GM18517 (cell line): ENCODE measurements around the gene CYSRT1.

Source experiments
- ATAC-seq: cut with Tn5 transposase; IDR thresholded peaks from one replicate; pipeline ENCODE4 v1.9.1; 2021; ENCODE audit warnings: mild to moderate bottlenecking, moderate library complexity; ENCODE audit not compliant: unreplicated experiment

The CYSRT1 gene

DNA sequence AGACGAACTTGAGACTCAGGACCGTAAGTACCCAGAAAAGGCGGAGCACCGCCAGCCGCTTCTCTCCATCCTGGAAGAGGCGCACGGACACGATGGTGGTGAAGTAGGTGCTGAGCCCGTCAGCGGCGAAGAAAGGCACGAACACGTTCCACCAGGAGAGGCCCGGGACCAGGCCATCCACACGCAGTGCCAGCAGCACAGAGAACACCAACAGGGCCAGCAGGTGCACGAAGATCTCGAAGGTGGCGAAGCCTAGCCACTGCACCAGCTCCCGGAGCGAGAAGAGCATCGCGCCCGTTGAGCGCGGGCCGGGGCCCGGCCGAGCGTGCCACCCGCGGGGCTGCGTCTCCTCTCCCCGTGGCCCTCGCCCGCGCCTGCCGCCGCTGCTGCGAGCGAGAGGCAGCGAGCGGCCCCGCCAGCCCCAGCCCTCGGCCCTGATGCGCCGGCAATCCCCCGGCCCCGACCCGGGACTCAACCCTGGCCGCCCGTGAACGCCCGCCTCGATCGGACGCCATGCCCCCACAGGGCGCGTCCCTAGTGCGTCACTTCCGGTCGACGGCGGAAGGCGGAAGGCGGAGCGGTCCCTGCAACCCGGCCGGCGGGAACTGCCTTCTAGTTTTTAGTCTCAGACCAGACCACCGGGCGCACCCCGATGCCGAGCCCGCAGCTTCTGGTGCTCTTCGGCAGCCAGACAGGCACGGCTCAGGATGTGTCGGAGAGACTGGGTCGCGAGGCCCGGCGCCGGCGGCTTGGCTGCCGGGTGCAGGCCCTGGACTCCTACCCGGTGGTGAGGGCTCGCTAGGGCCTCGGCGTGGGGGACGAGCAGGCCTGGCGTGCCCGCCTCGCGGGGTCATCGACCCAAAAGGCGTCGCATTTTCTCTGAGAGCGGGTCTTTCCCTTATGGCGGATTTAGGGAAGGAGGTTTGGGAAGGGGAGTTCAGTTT lies 19.6 kb upstream of the CYSRT1 start, which contains the start of the genes NDOR1 and TMEM203:
NDOR1 (plus strand) TSS at position 575 of the 944 bp plus-strand sequence; CDS start at position 653, 78 bp downstream.
TMEM203 (minus strand) TSS at position 523 of the 944 bp plus-strand sequence; CDS start at position 289, 234 bp downstream.
- ATAC-seq: no peak

DNA sequence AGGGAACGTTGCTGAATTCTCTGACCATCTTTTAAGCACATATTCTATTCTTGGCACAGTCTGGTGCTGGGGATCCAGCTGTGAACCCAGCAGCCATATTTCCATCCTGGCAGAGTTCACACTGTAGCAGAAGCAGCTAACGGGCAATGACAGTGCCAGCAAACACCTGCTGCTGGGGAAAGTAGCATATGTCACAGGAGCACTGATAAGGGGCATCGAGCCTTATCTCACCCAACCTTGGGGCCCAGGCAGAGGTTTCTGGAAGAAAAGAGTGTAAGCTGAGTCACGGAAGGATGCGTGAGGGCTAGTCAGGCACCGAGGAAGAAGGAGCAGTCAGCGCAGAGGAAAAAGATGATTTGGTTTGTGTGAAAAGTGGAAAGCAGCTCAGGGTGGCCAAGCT lies 18.4 kb upstream of the CYSRT1 start:
- no peak for ATAC-seq

DNA sequence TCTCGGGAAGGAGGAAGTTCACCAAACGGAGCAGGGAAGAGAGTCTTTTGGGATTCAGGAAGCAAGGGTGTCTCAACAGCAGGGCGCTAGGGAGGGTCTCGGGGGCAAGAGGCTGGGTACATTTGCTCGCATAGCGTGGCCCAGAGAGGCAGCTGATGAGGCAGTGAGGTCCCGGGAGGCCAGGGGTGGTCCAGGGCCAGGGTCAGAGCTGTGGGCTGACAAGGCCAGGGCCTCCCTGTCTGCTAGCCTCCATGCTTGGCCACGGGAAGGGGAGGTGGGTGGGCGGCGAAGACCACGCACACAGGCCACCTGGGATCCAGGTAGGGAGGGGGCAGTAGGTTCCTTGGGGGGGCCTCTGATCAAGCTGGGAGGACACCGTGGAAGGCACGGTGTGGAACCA lies 13.4 kb upstream of the CYSRT1 start:
- no peak for ATAC-seq

DNA sequence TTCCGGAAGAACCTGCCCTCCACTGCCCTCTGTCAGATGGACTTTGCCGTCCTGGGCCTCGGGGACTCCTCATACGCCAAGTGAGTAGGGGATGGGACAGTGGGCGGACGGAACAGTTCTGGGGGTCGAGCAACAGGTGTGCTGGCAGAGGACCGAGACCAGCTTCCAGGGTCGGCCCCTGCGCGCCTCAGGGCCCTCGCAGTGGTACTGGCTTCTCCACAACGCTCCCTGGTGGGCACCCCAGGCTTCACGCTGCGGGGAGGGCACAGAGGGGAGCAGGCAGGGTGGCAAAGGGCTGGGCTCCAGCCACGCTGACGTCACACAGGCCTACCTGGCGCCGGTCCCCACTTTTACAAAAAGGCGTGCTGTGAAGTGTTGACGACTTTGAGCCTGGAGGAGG lies 12.5 kb upstream of the CYSRT1 start:
- no peak for ATAC-seq

DNA sequence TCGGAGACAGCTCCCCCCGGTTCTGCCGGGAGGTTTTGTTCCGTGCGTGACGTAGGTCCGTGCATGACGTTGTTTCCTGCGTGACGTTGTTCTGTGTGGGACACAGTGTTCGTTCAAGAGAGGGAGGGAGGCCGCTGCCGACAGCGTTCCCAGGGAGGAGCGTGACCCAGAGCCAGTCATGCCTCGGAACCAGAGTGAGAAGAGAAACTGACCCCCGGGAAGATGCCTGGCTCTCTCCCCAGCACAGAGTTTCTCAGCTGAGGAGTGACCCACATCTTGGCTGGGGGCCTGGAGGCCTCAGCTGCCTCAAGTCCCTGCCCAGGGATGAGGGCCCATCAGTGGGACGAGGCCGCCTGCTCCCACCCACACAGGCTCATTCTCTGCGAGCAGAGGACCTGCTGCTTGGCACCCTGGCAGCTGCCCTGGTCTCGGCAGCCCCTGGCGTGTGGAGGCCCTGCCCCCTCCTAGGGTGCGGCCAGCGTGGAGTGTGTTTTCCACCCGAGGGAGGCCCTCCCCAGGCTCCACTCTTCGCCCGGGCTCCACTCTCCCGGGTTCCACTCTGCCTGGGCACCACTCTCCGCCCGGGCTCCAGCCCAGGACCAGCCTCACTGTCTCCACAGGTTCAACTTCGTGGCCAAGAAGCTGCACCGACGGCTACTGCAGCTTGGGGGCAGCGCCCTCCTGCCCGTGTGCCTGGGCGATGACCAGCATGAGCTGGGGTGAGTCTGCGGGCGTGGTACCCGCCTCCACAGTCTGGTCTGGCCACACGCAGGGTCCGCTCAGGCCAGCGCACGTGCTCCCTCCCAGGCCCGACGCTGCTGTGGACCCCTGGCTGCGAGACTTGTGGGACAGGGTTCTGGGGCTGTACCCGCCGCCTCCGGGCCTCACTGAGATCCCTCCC lies 11.6 kb upstream of the CYSRT1 start:
- ATAC-seq: no peak

DNA sequence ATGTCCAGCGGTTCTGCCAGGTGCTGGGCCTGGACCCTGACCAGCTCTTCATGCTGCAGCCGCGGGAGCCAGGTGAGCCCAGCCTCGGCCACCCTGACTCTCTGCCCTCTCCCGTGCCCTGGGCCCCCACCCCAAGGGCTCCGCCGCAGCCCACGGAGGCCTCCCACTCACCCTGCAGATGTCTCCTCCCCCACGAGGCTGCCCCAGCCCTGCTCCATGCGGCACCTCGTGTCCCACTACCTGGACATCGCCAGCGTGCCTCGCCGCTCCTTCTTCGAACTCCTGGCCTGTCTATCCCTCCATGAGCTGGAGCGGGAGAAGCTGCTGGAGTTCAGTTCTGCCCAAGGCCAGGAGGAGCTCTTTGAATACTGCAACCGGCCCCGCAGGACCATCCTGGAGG lies 10.4 kb upstream of the CYSRT1 start:
- ATAC-seq: no peak

DNA sequence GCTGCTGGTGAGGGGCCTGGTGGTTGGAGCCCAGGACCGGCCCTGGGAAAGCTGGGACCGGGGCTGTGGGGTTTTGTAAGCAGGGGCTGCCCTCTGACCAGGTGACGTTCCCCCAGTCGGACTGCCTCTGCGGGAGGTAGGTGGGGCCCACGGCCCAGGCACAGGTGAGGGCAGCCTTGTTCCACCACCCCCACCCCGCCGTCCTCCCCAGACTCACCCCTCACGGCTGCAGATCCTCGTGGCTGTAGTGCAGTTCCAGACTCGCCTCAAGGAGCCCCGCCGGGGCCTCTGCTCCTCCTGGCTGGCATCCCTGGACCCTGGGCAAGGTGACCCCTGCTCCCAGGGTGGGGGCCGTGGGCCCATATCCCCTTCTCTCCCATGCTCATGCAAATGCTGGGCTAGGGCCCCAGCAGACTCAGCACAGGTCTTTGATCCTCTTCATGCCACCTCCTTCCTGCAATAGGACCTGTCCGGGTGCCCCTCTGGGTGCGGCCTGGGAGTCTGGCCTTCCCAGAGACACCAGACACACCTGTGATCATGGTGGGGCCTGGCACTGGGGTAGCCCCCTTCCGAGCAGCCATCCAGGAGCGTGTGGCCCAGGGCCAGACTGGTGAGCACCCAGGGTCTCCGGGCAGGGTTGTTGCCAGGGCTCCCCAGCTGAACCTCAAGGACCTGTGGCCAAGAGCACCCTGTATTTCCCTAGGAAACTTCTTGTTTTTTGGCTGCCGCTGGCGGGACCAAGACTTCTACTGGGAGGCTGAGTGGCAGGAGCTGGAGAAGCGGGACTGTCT lies 9.6 kb upstream of the CYSRT1 start:
- ATAC-seq: no peak

DNA sequence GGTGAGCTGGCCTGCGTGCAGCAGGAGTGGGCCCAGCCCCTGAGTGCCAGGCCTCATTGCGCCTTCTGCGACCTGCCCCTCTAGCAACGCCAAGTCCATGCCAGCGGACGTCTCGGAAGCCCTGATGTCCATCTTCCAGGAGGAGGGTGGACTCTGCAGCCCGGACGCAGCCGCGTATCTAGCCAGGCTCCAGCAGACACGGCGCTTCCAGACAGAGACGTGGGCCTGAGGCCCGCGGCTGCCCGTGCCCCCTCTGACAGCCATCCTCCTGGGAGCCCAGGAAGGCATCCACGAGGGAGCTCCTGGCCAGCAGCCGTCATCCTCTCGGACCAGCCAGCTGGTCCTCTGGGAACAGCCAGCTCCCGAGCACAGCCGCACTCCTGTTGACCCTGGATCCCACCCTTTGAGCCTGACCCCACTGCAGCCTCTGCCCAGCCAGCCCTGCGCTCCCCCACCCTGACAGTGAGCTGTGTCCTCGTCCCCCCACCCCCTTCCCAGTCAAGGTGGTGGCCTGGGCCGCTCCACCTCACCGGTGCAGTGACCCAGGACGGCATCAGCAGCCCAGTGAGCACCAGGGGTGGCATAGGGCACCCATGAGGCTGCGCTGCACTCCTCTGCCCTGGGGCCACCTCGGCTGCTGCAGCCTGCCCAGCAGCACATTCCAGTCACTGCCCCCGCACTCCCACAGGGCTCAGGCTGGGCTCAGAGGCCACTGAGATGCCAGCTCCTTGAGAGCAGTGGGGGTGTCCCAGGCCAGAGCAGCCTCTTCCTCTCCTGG lies 8.6 kb upstream of the CYSRT1 start:
- no peak for ATAC-seq

DNA sequence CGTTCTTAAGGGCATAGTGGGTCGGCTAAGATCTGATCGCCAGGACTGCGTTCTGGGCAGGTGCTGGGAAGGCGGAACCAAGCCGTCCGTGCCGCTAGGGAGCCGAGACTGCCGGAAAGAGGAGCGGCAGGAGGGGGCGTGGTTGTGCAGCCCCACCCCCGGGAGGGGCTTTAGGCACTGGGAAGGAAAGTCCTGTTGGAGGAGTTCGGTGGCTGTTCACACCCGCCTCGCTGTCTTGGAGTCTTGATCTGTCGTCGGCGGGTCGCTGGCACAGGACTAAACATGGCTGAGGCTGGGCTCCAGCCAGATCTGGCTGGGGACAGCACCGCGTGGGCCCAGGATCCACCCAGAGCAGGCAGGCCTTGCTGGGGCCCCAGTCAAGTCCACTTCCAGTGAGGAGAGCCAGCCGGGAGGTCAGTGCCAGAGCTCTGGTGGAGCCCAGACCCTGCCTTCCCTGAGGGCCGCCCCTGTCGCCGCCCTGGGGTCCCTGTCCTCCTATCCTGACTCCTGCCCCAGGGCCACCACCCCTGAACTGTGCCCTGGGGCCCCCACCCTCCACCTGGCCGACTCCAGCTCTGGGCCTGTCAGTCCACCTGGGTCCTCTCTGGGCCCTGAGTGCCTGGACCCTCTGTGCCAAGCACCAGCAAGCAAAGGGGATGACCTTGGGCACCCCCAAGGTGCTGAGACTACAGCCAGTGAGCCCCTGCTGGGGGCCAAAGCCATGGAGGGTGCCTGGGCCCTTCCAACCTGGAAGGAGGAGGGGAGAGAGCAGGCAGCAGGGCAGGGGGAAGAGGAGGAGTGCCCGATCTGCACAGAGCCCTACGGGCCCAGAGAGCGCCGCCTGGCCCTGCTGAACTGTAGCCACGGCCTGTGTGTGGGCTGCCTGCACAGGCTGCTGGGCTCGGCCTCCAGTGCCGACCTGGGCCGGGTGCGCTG lies 7.4 kb upstream of the CYSRT1 start:
- no peak for ATAC-seq

DNA sequence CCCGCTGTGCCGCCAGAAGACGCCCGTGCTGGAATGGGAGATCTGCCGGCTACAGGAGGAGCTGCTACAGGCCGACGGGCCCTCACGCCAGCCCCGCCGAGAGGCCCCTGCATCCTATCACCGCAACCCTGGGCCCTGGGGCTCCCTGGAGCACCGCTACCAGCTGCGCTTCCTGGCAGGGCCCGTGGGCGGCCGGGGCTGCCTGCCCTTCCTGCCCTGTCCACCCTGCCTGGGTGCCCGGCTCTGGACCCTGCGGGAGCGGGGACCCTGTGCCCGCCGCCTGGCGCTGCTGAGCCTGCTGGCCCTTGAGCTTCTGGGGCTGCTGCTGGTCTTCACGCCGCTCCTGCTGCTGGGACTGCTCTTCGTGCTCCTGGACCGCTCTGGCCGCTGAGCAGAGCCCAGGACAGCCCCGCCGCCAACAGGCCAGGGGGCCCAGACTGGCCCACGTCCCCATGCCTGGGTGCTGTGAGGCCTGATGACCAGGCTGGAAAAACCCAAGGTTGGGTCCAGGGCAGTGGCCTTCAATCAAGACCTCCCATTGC lies 6.7 kb upstream of the CYSRT1 start:
- no peak for ATAC-seq

DNA sequence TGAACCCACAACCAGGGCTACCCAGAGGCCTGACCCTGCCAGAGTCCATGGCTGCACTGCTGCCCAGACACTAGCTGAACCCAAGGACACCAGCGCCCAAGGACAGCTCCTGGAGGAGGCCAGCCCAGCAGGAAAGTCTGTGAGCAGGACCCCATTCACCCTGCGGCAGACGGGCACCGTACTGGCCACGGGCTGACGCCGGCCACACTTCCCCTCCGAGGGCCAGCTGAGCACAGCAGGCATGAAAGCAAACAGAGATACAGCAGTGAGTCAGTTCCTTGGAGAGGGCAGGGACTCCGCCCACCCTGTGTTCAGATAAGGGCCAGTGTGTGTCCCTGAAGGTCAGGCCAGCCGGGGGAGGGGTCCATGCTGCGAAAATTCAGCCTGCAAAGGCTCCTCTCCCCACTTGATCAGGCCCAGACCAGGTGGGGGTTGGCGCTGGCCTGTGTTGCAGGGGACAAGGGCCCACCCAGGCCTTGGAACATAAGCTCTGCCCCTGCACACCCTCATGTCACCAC lies 6.2 kb upstream of the CYSRT1 start:
- ATAC-seq: no peak

DNA sequence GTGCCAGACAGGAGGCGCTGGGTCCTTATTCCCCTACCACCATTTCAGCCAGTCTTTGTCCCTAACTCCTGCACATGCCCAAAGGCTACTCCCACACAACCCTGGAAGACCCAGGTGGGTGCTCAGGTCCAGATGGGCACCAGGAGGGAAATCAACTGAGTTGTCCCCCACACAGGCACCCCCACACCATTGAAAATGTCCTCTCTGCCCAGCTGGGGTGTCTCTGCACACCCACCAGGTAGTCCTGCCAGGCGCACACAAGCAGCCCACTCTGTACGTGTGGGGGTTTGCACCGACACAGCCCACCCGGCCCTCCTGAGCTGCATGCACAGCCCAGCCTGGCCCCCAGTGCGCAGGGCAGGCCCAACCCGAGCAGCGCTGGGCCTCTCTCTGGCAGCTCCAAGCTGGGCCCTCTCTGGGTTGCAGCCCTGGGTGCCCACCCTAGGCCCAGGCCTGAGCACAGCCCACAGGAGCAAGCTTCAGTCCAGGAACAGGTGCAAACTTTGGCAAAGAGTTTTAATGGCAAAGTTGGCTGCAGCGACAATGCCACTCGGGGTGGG lies 5.1 kb upstream of the CYSRT1 start:
- no peak for ATAC-seq

DNA sequence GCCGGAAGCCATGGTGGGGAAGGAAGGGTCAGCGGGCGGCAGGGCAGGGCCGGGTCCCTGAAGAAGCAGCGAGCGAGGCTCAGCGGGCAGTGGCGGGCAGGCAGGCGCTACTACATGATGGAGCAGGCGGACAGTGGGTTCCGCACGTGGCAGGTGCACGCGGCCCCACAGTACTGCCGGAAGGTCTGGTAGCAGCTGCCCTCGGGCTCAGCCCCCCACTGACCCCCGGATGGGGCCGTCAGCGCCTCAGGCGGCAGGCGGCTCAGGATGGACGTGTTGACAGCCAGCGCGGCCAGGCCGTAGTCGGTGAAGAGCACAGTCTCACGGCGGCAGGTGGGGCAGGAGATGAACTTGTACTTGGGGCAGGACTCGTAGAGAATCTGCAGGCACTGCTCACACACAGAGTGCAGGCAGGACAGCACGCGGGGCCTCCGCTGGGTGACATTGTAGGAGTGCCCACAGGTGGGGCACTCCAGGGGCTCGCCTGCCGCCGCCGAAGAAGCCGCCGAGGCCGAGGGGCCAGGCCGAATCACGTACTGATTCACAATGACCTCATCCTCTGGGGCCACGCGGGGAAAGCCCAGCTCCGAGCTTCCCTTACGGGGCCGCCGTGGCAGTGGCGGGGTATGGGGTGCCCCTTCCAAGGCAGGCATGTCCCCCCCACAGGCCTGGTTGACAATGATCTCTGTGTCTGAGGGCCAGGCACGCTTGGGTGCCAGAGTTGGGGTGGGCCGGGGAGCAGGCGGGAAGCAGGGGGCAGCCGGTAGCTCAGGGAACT lies 4.5 kb upstream of the CYSRT1 start:
- no peak for ATAC-seq

DNA sequence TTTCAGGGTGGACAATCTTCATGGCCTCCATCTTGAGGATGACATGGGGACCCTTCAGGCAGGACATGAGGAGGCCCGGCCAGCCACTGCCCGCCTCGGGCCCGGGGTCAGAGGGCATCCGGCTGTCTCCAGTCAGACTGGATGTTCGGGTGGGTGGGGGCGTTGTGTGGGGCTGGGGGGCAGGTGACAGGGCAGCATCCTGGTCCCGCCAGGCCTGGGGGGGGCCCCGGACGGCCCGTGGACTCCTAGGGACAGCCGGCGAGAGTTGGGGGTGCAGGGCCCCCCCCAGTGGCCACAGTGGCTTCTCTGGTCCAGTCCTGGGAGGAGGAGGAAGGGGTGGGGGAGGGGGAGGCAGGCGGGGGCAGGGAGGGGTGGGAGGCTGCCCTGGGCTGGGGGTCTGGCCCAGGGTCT lies 3.9 kb upstream of the CYSRT1 start:
- no peak for ATAC-seq

DNA sequence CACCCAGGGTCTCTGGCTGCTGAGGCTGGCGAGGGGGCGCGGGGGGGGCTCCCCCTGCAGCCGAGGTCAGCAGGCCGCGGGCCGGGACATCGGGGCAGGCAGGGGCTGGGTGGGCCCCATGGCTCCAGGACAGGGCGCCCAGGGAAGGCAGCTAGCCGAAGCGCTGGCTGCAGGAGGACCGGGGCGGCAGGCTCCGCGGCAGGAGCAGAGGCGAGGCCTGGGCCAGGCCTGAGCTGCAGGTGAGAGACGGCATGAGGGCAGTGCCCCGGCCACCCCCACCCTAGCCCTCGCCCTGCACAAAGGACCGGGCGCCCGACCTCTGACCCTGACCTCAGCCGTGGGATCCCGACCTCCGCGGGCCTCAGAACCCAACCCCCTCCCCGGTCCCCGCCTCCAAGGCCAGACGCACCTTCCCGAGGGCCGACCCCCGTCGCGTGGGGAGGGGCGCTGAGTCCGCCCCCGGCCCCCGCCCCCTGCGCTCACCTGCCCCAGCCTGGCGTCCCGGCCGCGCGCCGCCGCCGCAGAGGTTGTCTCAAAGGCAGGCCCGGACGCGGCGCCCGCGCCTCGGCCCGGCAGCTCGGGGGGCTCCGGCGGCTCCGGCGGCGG lies 3.4 kb upstream of the CYSRT1 start:
- ATAC-seq: no peak

DNA sequence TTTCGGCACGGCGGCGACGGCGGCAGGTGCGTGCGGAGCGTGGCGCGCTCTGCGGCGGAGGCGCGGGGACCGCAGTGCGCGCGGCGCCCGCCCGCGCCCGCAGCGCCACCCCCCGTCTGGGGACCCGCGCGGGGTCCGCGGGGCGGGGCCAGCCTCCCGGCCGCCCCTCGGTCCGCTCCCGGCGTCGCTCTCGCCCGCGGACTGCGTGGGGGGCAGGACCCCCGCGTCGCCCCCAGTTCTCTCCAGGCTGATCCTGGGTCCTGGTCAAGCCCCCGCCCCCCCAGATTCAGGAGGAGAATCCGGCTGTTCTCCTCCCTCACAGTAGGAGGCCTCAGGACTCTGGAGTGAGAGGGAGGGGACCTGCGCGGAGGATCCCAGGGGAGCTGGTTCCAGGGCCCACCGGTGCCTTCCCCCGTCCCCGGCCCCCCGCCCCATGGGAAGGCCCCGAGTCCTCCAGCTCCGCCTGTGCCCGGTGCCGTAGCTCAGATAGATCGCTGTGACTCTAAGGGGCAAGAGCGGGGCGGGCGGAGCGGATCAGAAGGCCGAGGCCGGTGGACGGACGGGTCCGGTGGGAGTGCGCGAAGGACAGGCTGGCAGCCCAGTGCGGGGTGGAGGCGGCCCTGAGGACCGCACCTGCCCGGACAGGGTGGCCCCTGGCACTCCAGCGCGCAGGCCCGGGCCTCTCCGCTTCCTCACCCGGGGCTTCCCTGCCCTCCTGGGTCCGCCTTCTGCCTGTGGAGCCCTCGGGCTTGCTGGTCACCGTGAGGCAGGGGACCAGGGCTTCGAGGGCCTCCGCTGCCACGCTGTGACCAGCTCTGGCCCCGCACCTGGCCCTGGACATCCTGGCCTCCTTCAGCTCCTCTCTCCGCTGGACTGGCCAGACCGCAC lies 2.5 kb upstream of the CYSRT1 start, which contains the start of gene RNF208:
RNF208 (minus strand) TSS at position 51 of the 888 bp plus-strand sequence. CDS start 1,028 bp downstream, outside the sequence.
- ATAC-seq: no peak
